NCI-H2107 treated with DMSO at 0.1 percent for 48 hours (cell line): ENCODE results near the gene PRX.
"Not testable (repeated sequence)": the region's sequence is repeated elsewhere in the genome, so short reads cannot be mapped to it uniquely, and the experiment has no call there.

Experiments used
- DNase-seq: peaks from one replicate; lab custom pipeline; 2025; ENCODE audit not compliant: unreplicated experiment; lab: John Stamatoyannopoulos, UW

PRX gene

GRCh38 chr19:40433391-40434216 lies 20.4 kb upstream of the PRX start:
- peak; percentile 33 for DNase-seq

- peak; percentile 33 for DNase-seq
These were observed 19.6 kb upstream of the PRX start for GRCh38 chr19:40432760-40433159.

- no peak for DNase-seq
These were observed 18.5 kb upstream of the PRX start for GRCh38 chr19:40431698-40432097.

GRCh38 chr19:40430242-40430641 lies 17.1 kb upstream of the PRX start:
- not testable (repeated sequence) for DNase-seq

DNA sequence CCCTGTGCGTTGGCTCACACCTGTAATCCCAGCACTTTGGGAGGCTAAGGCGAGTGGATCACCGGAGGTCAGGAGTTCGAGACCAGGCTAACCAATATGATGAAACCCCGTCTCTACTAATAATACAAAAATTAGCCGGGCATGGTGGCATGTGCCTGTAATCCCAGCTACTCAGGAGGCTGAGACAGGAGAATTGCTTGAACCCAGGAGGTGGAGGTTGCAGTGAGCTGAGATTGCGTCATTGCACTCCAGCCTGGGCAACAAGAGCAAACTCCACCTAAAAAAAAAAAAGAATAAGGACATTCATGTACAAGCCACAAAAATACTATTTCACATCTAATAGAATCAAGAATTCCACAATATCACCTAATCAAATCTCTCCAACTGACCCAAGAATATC lies 15.0 kb upstream of the PRX start:
- DNase-seq: not testable (repeated sequence)

DNA sequence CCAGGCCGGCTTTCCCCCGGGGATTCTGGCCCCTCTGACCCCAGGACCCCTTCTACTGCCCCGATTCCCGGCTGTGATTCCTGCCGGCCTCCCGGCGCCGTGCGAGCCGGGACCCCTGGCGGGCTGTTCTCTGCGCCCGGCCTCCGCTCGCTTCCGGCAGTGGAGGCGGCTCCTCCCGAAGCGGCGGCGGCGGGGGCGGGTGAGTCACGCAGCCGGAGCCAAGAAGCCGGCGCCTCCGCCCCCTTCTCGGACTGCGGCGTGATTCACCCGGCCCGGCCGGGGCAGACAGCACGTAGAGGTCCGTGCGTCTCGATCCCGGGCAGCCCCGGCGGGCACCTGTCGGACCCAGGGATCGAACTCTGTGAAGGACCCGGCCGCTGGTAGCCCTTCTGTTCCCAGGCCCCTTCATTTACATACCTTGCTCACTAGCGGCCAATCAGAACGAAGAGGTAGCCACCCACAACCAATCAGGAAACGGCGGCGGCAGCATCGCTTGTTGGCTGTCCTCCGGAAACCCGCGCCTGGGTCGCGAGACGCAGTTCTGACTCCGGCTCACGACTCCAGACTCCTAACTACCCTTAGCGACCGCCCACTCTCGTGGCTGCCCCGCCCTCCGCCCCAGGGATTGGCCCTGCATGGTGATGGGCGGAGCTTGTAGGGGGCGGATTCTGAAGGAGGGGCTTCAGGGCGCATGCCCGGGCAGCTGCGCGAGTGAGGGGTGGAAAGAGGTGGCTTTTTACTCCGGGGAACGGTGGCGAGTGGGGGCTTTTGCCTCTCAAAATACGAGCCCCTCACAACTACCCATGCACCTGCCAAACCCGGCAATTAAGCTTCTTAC lies 12.5 kb upstream of the PRX start, which contains the start of gene SERTAD1:
Gene SERTAD1 (minus strand): TSS at position 543 of the 838 bp plus-strand sequence. CDS start 2,446 bp downstream, outside the sequence.
- peak; percentile 98 for DNase-seq

DNA sequence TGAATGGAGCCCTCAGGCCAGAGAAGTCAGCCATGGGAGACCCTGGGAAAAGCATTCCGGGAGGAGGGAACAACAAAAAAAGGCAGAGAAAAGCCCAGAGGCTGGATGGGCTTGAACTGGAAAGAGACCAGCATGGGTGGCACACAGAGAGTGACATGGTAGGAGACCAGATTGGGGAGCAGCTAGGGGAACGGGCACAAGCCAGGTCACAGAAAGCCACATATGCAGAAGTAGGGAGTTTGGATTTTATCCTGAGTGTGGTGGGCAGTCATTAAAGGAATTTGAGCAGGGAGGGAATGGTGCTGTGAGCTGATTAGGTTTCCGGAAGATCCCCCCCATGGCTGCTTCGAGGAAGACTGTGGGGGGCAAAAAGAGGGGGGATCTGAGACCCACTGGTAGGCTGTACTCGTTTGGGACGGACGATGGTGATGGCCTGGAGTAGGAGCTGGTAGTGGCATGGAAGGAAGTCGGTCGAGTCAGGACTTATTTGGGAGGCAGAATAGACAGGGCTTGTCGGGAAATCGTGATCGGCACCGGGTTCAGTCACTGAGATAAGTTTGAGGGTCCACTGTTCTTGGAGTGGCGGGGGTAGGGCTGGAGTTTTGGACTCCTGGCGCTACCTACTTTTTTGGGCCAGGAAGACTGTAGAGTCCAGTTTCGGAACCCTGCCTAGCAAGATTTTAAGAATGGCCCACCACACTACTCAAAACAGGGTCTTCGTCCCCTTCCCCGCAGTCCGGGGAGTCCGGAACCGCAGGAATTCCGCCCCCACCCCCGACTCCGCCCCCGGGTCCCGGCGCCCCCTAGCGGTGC lies 11.7 kb upstream of the PRX start:
- DNase-seq: no peak

DNA sequence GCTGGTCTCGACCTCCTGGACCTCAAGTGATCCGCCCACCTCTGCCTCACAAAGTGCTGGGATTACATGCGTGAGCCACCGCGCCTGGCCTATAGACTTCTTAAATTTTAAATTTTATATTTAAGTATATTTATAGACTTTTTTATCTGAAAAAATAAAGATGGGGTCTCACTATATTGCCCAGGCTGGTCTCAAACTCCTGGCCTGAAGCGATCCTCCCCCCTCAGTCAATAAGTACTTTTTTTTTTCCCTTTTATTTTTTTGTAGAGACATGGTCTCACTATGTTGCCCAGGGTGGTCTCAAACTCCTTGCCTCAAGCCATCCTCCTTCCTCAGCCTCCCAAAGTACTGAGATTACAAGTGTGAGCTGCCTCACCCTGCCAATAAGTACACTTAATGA lies 10.8 kb upstream of the PRX start:
- DNase-seq: no peak

DNA sequence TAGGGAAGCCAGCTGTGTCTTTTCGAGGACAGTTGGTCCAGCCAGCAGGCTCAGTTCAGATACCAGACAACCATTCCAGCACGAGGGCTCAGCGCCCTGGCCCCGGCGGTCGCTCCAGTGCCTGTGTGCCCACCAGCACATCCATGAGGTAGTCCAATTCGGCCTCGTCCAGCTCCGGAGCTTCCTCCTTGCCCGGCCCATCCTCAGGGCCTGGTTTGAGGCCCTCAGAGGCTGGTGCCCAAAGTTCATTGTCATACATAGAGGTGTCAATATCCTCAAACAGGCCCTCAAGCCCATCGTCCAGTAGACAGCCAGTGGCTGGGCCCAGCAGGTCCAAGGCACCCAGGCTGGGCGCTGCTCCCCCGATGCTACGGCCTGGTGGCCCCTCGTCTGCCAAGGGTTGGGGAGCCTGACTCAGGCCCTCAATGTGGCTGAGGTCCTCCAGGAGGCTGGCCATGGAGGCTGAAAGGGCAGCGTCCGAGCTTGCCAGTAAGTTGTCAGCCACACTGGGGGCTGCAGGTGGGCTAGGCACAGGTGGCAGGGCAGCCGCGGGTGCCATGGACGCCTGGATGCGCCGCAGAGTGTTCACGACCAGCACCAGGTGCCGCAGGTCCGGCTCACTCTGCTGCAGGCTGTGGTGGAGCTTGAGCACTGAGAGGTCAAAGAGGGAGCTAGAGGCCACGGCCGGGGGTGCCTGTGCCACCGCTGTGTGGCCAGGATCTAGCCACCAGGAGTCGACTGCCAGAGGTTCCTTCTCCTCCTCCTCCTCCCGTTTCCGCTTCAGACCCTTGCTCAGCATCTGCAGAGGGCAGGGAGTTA lies 9.8 kb upstream of the PRX start:
- DNase-seq: no peak

- no peak for DNase-seq
These were observed 9.0 kb upstream of the PRX start for GRCh38 chr19:40421993-40422747.

DNA sequence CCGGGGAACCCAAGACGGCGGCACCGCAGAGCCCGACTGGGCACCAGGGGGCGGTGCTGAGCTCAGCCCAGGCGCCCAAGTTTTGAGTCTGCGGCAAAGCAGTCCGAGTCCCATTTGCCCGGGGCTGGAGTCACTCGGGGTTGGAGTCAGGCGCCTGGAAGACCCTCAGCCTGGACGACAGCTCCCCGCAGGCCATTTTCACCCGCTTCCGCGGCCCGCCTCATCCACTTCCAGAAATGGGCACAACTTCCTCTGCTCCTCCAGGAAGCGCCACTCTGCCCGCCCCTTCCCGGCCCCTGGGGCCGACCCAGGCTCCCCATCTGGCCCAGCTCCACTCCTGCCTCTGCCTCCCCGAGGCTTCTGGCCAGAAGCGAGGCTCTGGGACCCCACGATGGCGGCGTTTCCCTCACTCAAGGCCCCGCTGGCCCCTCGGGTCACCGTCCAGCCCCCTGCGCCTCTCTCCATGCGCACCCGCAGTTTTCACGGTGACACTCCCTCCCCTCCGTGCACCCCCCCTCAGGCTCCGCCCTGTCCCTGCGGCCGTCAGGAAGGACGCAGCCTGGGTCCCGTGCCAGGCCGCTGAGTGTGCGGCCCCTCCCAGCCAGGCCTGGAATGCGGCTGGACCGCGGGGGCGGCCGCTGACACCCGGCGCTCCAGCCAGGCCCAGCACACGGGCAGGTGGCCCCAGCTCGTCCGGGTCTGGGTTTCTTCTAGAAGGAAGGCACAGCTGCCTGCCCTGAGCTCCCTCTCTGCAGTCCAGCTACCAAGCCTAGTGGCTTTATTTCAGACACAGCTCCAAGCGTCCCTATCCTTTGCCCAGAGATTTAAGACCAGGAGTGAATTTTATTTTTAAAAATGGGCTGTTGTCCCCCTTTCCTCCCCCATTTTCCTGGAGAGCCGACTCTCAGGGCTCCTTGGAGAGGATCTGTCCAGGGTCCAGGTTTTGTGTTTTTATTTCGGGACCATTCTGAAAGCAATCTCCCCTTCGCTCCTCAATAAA lies 7.9 kb upstream of the PRX start:
- DNase-seq: peak; percentile 57

GRCh38 chr19:40420451-40420765 lies 7.2 kb upstream of the PRX start:
- no peak for DNase-seq

DNA sequence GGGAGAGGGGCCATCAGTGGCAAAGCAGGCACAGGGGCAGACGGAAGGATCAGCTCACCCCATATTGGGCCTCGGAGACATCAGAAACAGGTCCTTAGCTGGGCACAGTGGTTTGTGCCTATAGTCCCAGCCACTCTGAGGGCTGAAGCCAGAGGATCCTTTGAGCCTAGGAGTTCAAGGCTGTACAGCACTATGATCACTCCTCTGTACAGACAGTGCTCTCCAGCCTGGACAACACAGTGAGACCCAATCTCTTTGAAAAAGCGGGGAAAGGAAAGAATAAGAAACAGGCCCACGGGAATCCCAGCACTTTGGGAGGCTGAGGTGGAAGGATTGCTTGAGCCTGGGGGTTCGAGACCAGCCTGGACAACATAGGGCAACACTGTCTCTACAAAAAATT lies 6.6 kb upstream of the PRX start:
- DNase-seq: no peak

GRCh38 chr19:40419066-40419612 lies 6.0 kb upstream of the PRX start:
- DNase-seq: no peak

- DNase-seq: no peak
These were observed 4.9 kb upstream of the PRX start for GRCh38 chr19:40418040-40418439.

DNA sequence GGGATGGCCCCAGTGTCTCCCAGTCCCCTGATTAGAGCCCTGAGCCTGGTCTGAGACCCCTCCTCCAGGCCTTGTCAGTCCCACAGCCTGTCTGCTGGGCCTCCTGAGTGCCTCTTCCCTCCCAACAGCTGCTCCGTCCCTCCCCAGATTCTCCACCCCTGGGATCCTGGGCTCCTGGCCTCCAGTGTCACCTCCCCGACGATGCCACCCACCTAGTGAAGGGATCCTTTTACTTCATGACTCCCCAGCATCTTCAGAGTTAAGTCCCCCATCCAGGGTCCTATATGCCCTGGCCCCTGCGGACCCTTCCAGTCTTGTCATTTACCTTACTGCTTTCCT lies 4.4 kb upstream of the PRX start:
- no peak for DNase-seq

DNA sequence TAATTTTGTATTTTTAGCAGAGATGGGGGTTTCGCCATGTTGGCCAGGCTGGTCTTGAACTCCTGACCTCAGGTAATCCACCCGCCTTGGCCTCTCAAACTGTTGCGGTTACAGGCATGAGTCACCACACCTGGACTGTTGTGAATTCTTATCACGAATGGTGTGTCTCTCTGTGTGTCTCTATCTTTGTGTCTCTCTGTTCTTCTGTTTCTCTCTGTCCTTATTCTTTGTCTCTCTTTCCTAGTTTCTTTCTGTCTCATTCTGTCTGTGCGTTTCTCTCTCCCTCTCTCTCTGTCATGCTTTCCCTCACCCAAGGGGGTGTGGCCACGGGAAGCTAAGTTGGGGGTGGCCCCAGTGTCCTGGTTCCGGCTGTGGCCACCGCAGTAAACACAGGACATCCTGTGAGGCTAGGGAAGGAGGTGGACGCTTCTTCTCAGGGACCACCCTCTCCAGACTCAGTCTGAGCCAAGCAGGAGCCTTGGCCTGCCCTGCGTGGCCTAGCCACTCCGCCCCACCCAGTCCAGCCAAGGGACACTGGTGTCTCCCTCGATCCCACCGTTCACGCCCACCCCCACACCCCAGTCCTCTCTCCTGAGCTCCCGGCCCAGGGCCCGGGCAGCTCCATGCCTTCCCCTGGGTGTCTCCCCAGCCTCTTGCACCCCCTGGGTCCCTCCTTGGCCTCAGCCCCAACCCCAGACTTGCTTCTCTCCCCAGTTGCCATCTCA lies 3.9 kb upstream of the PRX start:
- no peak for DNase-seq

- no peak for DNase-seq
These were observed 2.6 kb upstream of the PRX start for GRCh38 chr19:40415768-40416167.
